ENCODE measurements around the gene MAGED1.
"Not testable (repeated sequence)": the region's sequence is repeated elsewhere in the genome, so short reads cannot be mapped to it uniquely, and the experiment has no call there.

The MAGED1 gene

DNA sequence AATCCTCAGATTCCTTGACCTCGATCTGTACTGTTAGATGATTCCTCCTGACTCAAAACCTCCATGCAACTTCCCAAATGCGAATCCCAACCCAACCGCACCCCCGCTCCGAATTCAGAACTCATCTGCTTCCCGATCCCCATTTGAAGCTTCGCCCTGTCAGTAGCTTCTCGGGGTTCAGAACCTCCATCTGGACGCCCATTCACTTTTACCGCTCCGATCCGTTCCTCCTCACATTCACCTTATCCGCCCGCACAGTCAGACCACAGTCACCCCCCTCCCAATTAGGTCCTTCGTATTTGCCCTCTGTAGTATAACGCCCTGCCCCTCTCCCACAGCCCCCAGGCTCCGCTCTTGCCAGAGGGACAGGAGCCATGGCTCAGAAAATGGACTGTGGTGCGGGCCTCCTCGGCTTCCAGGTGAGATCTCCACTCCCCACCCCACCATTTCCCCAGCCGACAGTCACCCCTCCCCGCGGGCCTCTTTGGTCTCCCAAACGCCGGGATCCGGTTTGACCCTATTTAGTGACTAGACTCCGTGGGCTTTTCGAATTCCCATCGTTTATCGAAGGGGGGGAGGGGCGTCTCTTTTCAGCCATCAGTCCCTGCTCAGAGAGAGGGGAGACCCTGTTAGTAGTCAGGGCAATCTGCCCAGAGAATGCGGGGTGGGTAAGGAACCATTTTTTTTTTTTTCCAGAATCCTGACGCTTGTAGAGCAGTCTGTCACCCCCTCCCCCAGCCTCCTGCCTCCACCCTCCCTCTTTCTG is 691 bp downstream of the MAGED1 start:
- TF ChIP-seq, protein P1, sequence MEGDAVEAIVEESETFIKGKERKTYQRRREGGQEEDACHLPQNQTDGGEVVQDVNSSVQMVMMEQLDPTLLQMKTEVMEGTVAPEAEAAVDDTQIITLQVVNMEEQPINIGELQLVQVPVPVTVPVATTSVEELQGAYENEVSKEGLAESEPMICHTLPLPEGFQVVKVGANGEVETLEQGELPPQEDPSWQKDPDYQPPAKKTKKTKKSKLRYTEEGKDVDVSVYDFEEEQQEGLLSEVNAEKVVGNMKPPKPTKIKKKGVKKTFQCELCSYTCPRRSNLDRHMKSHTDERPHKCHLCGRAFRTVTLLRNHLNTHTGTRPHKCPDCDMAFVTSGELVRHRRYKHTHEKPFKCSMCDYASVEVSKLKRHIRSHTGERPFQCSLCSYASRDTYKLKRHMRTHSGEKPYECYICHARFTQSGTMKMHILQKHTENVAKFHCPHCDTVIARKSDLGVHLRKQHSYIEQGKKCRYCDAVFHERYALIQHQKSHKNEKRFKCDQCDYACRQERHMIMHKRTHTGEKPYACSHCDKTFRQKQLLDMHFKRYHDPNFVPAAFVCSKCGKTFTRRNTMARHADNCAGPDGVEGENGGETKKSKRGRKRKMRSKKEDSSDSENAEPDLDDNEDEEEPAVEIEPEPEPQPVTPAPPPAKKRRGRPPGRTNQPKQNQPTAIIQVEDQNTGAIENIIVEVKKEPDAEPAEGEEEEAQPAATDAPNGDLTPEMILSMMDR (conservative IDR thresholded peaks at IDR 0.05; ENCODE audit: control insufficient read depth, insufficient read depth, low read depth, low read length), result no peak
- H3K4me3 ChIP-seq (ENCODE audit: control insufficient read depth, low read depth, low read length), result peak overlapping the region; percentile 78
- DNase-seq (ENCODE audit: low read depth), result peak; percentile 22

DNA sequence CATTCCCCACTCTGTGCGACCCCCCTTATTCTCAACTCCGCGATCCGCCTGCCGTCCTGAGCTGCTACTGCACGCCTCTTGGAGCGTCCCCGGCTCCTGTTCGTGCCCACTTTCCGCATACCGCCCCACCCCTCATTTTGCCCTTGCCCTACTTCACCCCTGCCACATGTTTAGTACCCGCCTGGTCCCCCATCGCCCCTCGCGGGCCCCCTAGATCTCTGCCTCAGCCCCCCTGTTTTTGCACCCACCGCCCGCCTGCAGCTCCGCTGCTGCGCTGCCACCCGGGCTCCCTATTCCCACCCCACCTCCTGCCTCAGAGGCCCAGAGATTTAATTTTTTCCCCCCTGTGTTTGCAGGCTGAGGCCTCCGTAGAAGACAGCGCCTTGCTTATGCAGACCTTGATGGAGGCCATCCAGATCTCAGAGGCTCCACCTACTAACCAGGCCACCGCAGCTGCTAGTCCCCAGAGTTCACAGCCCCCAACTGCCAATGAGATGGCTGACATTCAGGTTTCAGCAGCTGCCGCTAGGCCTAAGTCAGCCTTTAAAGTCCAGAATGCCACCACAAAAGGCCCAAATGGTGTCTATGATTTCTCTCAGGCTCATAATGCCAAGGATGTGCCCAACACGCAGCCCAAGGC is 1.4 kb downstream of the MAGED1 start:
- TF ChIP-seq, protein P1 (conservative IDR thresholded peaks at IDR 0.05; ENCODE audit: control insufficient read depth, insufficient read depth, low read depth, low read length), result no peak
- DNase-seq (ENCODE audit: low read depth), result peak; percentile 37
- H3K4me3 ChIP-seq (ENCODE audit: control insufficient read depth, low read depth, low read length), result peak overlapping the region; percentile 78

DNA sequence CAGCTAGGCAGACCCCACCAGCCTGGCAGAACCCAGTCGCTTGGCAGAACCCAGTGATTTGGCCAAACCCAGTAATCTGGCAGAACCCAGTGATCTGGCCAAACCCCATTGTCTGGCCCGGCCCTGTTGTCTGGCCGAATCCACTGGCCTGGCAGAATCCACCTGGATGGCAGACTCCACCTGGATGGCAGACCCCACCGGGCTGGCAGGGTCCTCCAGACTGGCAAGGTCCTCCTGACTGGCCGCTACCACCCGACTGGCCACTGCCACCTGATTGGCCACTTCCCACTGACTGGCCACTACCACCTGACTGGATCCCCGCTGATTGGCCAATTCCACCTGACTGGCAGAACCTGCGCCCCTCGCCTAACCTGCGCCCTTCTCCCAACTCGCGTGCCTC is 3.2 kb downstream of the MAGED1 start:
- no peak overlapping the region for H3K4me3 ChIP-seq (ENCODE audit: control insufficient read depth, low read depth, low read length)
- TF ChIP-seq, protein P1 (conservative IDR thresholded peaks at IDR 0.05; ENCODE audit: control insufficient read depth, insufficient read depth, low read depth, low read length), result no peak
- DNase-seq (ENCODE audit: low read depth), result no peak

GRCh38 chrX:51899741-51900140 is 6.3 kb downstream of the MAGED1 start:
- DNase-seq (ENCODE audit: low read depth), result peak; percentile 7
- no peak overlapping the region for H3K4me3 ChIP-seq (ENCODE audit: control insufficient read depth, low read depth, low read length)
- TF ChIP-seq, protein P1 (conservative IDR thresholded peaks at IDR 0.05; ENCODE audit: control insufficient read depth, insufficient read depth, low read depth, low read length), result no peak

- H3K4me3 ChIP-seq (ENCODE audit: control insufficient read depth, low read depth, low read length), result no peak overlapping the region
- TF ChIP-seq, protein P1 (conservative IDR thresholded peaks at IDR 0.05; ENCODE audit: control insufficient read depth, insufficient read depth, low read depth, low read length), result no peak
- DNase-seq (ENCODE audit: low read depth), result no peak
Measured at GRCh38 chrX:51902510-51903050, 9.2 kb downstream of the MAGED1 start.

GRCh38 chrX:51905152-51905551 is 11.7 kb downstream of the MAGED1 start:
- not testable (repeated sequence) for H3K4me3 ChIP-seq (ENCODE audit: control insufficient read depth, low read depth, low read length); DNase-seq (ENCODE audit: low read depth)

DNA sequence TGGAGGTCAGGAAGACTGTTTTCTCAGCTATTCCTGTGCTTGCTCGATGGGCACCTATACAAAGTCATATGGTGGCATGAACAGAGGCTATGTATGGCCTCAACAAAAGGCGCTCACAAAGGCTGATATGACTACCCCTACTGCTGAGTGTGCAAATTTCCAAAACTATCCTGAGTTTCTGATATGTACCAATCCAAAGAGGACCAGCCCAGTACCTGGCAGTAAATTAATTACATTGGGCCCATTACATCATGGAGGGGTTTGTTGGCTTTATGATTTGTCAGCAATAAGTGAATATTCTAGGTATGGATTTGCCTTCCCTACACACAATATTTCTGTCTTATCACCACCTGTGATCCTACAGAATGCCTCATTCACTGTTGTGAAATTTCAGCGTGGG is 12.3 kb downstream of the MAGED1 start:
- TF ChIP-seq, protein P1 (conservative IDR thresholded peaks at IDR 0.05; ENCODE audit: control insufficient read depth, insufficient read depth, low read depth, low read length), result no peak
- no peak overlapping the region for H3K4me3 ChIP-seq (ENCODE audit: control insufficient read depth, low read depth, low read length)
- no peak for DNase-seq (ENCODE audit: low read depth)
